ENCODE data around the gene FRMD5.

- no peak for TF ChIP-seq POLR2A (IDR thresholded peaks at IDR 0.05)
- no peak for TF ChIP-seq CTCF (IDR thresholded peaks at IDR 0.05)
Observed at GRCh38 chr15:44132057-44132456, 63.0 kb downstream of the FRMD5 start.

All from lower leg skin (tissue), 3 donors.